HepG2 (cell line): ENCODE data around the gene LYRM4. TPM values are rescaled to one million over a fixed set of nuclear protein-coding genes. Genes with fewer than 3 reads are reported as not detected.

Source experiments
- CEBPG ChIP-seq: IDR thresholded peaks from 2 replicates; pipeline ENCODE4 v1.6.1; 2016
- CERS6 ChIP-seq: sonication (generic); formaldehyde crosslinking; IDR thresholded peaks from 2 replicates; pipeline ENCODE4 v1.5.0; 2020; ENCODE audit warnings: missing genetic modification reagents
- DBP ChIP-seq: sonication (generic); formaldehyde crosslinking; IDR thresholded peaks from 2 replicates; pipeline ENCODE4 v1.4.0; 2020; ENCODE audit warnings: missing genetic modification reagents; ENCODE audit errors: not compliant biosample characterization
- HES4 ChIP-seq: sonication (generic); formaldehyde crosslinking; IDR thresholded peaks from 2 replicates; pipeline ENCODE4 v1.9.0; 2021; ENCODE audit warnings: mild to moderate bottlenecking, missing genetic modification reagents, borderline replicate concordance
- IRF9 ChIP-seq: sonication (generic); formaldehyde crosslinking; IDR thresholded peaks from 2 replicates; pipeline ENCODE4 v1.8.0; 2022; ENCODE audit warnings: missing genetic modification reagents, mild to moderate bottlenecking, borderline replicate concordance
- KDM2A ChIP-seq: sonication (generic); formaldehyde crosslinking; IDR thresholded peaks from 2 replicates; pipeline ENCODE4 v1.4.0; 2020; ENCODE audit warnings: low read depth, missing genetic modification reagents, borderline replicate concordance
- KLF16 ChIP-seq, 2 experiments: sonication (generic) in 1 of 2; formaldehyde crosslinking in 1 of 2; IDR thresholded peaks; 2 replicates each; pipeline versions ENCODE4 v1.6.1 to v1.8.0; 2016 to 2023; ENCODE audit warnings: missing genetic modification reagents in 2 of 2, missing compliant biosample characterization in 1 of 2
- MIER3 ChIP-seq: IDR thresholded peaks from 2 replicates; pipeline ENCODE4 v1.6.1; 2016; ENCODE audit warnings: missing compliant biosample characterization, borderline replicate concordance
- MTF2 ChIP-seq: sonication (generic); formaldehyde crosslinking; IDR thresholded peaks from 2 replicates; pipeline ENCODE4 v1.5.0; 2020; ENCODE audit warnings: missing genetic modification reagents, borderline replicate concordance
- PATZ1 ChIP-seq: sonication (generic); formaldehyde crosslinking; IDR thresholded peaks from 2 replicates; pipeline ENCODE4 v1.4.0; 2020; ENCODE audit warnings: missing genetic modification reagents
- PLRG1 ChIP-seq: fragments of 450-650 bp; conservative IDR thresholded peaks from 2 replicates; pipeline ENCODE4 v1.6.1; 2016
- POGK ChIP-seq: sonication (generic); formaldehyde crosslinking; conservative IDR thresholded peaks from 2 replicates; pipeline ENCODE4 v1.8.0; 2022; ENCODE audit warnings: mild to moderate bottlenecking, moderate library complexity, missing genetic modification reagents
- ZBTB33 ChIP-seq: sonication (generic); formaldehyde crosslinking; IDR thresholded peaks from 2 replicates; pipeline ENCODE4 v1.4.0; 2020; ENCODE audit warnings: missing genetic modification reagents
- ZNF549 ChIP-seq: sonication (generic); formaldehyde crosslinking; IDR thresholded peaks from 2 replicates; pipeline ENCODE4 v1.5.0; 2020; ENCODE audit warnings: missing genetic modification reagents
- ZNF574 ChIP-seq: sonication (generic); formaldehyde crosslinking; IDR thresholded peaks from 2 replicates; pipeline ENCODE4 v1.4.0; 2020; ENCODE audit warnings: missing genetic modification reagents
- ZNF589 ChIP-seq: sonication (generic); formaldehyde crosslinking; conservative IDR thresholded peaks from 2 replicates; pipeline ENCODE4 v1.8.0; 2022; ENCODE audit warnings: mild to moderate bottlenecking, moderate library complexity, missing genetic modification reagents
- polyA plus RNA-seq, 8 experiments: library from polyadenylated mRNA; depleted of rRNA in 3 of 8; stranded (reverse) in 7 of 8; unstranded in 1 of 8; fragments of >200 nt; fragmentation: Illumina TruSeq in 4 of 8; extraction: Trizol in 4 of 8; gene quantifications; 2 replicates each; pipeline versions ENCODE4 v1.2.1 to v1.2.3, GENCODE V29; 2011 to 2016; ENCODE audit warnings: low read depth in 4 of 8, missing spikeins in 1 of 8, mixed read lengths in 1 of 8; ENCODE audit not compliant: insufficient read depth in 1 of 8
- total RNA-seq, 5 experiments: library from RNA; depleted of rRNA; stranded (reverse); fragments of >200 nt; fragmentation: Illumina TruSeq; extraction: Trizol; gene quantifications; 2 replicates each; pipeline ENCODE4 v1.2.3, GENCODE V29; 2016; ENCODE audit warnings: low read depth in 1 of 5

The LYRM4 gene
- total and polyA plus RNA-seq, 2 of the 13 experiments (the other 11 are each of a cell fraction or from before 2014, with no cell fraction given) = 64.6 to 67.5 TPM

GRCh38 chr6:5059036-5059896, 201.5 kb downstream of the LYRM4 start (continued):
- no peak for TF ChIP-seq ZNF549 (CRISPR knock-in tag)
- peak; percentile 78 for TF ChIP-seq ZNF574 (CRISPR knock-in tag)
- no peak for TF ChIP-seq CERS6
- peak; percentile 79 for TF ChIP-seq CEBPG (CRISPR knock-in tag)
- peak; percentile 74 for TF ChIP-seq PATZ1 (CRISPR knock-in tag)
- no peak for TF ChIP-seq PLRG1
- peak; percentile 87; the same call in 1 of the 2 replicates for TF ChIP-seq MIER3 (CRISPR knock-in tag)
- no peak for TF ChIP-seq MTF2
- TF ChIP-seq ZNF589 (CRISPR knock-in tag) = no peak
- no peak for TF ChIP-seq DBP
- peak; percentile 78; the same call in 1 of the 2 replicates for TF ChIP-seq ZBTB33 (CRISPR knock-in tag)
- TF ChIP-seq IRF9 (CRISPR knock-in tag) = 0 out of 2 replicates have a peak, but pooled peaks have one; percentile 77
- TF ChIP-seq POGK (CRISPR knock-in tag) = no peak
- no peak for TF ChIP-seq HES4 (CRISPR knock-in tag)
- 0 out of 4 replicates have a peak, but pooled peaks of 1 of the 2 experiments have one; percentile 50 for TF ChIP-seq KLF16 (CRISPR knock-in tag; IDR thresholded peaks at IDR 0.05)
- peak; percentile 64 for TF ChIP-seq KDM2A
